OCI-LY1 (cell line): ENCODE results near the gene PRELID2.

Source experiments
- CTCF ChIP-seq: fragments of 200-600 bp; sonication (generic), shearing (Covaris generic); IDR thresholded peaks from 2 replicates; pipeline ENCODE4 v1.5.1; 2017; ENCODE audit warnings: mild to moderate bottlenecking, antibody characterized with exemption, low read length, moderate library complexity, mixed read lengths
- EZH2 ChIP-seq: fragments of 200-600 bp; sonication (generic), shearing (Covaris generic); IDR thresholded peaks from 2 replicates; pipeline ENCODE4 v1.8.0; 2017; ENCODE audit warnings: borderline replicate concordance, mixed run types, mild to moderate bottlenecking, antibody characterized with exemption, low read length, moderate library complexity, mixed read lengths

GRCh38 chr5:145811834-145812625 lies 23.1 kb downstream of the PRELID2 start:
- TF ChIP-seq CTCF = peak; percentile 22; the same call in 1 of the 2 replicates
- TF ChIP-seq EZH2 = no peak
